ENCODE results near the gene ATRNL1.

DNA sequence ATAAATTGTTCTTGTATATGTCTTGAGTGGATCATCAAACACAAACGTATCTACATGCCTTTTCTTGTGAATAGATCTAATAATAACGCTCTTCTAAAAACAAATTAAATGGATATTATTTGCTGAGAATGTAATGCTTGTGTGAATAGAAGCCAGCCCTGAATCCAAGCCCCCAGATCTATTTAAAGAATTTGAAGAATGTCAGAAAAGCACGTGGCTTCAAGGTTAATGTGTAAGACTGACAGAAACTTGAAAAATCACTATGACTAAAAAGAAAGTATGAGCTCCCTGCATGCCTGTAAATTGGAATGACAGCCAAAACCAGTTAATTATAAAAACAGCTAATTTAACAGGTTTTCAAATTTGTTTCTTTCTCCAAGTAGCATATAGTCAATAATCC is 43.2 kb upstream of the ATRNL1 start:
- no peak for TF ChIP-seq POLR2A (IDR thresholded peaks at IDR 0.05)
- TF ChIP-seq, protein P1, sequence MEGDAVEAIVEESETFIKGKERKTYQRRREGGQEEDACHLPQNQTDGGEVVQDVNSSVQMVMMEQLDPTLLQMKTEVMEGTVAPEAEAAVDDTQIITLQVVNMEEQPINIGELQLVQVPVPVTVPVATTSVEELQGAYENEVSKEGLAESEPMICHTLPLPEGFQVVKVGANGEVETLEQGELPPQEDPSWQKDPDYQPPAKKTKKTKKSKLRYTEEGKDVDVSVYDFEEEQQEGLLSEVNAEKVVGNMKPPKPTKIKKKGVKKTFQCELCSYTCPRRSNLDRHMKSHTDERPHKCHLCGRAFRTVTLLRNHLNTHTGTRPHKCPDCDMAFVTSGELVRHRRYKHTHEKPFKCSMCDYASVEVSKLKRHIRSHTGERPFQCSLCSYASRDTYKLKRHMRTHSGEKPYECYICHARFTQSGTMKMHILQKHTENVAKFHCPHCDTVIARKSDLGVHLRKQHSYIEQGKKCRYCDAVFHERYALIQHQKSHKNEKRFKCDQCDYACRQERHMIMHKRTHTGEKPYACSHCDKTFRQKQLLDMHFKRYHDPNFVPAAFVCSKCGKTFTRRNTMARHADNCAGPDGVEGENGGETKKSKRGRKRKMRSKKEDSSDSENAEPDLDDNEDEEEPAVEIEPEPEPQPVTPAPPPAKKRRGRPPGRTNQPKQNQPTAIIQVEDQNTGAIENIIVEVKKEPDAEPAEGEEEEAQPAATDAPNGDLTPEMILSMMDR (IDR thresholded peaks at IDR 0.05) = no peak
- TF ChIP-seq POLR2AphosphoS5 (IDR thresholded peaks at IDR 0.05; ENCODE audit: insufficient read depth in 1 of 2, low read depth in 1 of 2) = no peak
